G401 (cell line): ENCODE measurements around the gene TLE3. TPM values are rescaled to one million over a fixed set of nuclear protein-coding genes. Genes with fewer than 3 reads are reported as not detected.

Experiments
- DNase-seq: peaks from one replicate; pipeline ENCODE4 v3.0.0-alpha.2; 2015; ENCODE audit warnings: low spot score
- in situ Hi-C: cut with HindIII; loops from 2 replicates; pipeline ENCODE4 v1.10.0; 2016; ENCODE audit warnings: low sequenced_read_pairs, mixed read lengths
- total RNA-seq: library from RNA; depleted of rRNA; stranded (reverse); fragments of >200 nt; shearing (Covaris generic); gene quantifications from 2 replicates; pipeline ENCODE4 v1.2.3, GENCODE V29; 2014

The TLE3 gene
- total RNA-seq, 1 experiment from 2014 or later = 34.6 TPM

DNA sequence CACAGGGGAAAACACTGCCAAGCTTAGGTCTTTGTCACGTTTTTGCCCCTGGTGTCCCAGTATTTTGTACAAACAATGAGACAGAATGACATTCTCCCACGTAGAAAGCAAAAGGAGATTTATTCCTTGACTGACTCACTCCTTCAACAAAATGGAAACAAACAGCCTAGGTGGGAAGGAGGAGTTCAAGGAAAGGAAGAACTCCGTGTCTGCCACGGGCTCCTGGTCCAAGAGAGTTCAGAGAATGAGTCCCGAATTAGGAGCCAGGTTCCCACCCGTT lies 8.1 kb downstream of the TLE3 start:
- in situ Hi-C loops = no loop called here

DNA sequence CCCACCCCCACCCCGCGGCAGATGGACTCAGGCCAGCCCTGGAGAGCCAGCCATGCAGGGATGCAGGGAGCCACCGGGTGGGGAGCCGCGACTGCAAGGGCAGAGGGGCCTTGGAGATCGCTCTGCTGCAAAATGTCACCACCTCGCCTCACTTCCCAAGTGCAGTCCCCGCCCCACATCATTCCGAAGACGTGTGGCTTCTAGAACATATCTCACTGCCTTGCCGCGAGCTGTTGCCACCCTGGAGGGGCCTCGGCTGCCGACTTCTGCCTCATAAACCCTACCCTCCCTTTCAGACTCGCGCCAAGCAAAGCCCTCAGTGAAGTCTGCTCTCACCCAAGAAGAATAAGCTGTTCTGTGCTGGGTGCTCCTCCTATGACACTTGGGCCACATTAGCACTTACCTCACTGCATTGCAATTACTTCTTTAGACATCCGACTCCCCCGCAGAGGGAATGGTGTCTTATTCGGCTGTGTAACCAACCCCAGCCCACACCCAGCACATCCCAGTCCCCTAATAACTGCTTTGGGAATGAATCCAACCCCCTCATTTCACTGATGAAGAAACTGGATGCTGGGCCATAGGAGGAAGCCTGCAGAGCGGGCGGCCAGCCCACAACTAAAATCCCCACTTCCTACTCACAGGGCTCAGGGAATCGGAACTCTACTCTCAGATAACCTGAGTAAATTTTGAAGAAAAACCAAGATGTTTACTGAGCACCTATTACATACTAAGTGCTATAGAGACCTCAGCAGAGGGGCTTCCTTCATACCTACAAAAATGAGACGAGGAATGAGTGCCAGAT lies 8.6 kb downstream of the TLE3 start:
- no peak for DNase-seq

More for the DNA sequence above, 8.1 kb downstream of the TLE3 start:
- no peak for DNase-seq

DNA sequence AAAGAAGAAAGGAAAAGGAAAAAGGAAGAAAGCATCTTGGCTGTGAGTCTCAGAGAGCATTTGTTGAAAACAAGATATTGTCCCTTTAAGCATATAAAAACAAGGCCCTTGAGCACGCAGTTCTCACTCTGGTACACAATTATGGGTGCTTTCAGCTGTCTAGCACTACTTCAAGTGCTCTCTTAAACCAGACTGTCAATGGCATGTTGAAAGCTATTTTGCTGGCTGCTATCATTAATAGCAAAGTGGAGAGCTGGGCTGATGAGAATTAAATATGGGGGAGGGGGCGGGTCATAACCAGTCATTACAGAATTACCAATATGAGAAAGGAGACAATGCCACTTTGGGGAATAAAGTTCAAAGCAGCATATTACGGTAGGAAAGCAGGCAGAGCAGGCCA lies 9.3 kb downstream of the TLE3 start:
- no peak for DNase-seq
- in situ Hi-C loops = no loop called here

More for the DNA sequence above, 8.6 kb downstream of the TLE3 start:
- in situ Hi-C loops = no loop called here

DNA sequence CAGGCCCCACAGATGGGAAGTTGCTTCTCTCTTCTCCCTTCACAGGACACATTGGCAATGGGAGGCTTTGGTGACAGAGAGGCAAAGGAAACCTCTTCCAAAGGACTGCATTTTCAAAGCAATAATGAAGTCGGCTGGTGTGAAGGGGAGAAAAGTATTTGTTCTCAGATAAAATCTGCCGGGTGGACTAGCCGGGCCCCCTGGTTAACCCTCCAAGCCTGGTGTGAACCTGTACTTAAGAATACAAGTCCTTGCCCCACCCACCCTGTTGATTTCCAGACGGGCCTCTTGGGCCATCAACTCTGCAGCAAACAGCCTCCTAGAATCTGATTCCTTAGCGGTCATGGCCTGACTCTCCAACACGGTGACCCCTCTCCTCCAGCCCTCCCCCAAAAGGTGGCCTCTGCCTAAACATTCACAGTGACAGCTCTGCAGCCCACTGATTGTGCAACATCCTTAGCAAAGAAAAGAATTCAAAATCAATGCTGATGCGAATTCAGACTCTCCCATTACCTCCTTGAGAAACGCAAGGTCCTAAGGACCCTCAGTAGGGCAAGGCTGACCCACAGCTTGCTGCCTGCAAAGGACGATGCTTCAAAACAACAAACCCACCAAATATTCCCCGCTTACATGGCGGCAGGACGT lies 9.9 kb downstream of the TLE3 start:
- in situ Hi-C loops = no loop called here

DNA sequence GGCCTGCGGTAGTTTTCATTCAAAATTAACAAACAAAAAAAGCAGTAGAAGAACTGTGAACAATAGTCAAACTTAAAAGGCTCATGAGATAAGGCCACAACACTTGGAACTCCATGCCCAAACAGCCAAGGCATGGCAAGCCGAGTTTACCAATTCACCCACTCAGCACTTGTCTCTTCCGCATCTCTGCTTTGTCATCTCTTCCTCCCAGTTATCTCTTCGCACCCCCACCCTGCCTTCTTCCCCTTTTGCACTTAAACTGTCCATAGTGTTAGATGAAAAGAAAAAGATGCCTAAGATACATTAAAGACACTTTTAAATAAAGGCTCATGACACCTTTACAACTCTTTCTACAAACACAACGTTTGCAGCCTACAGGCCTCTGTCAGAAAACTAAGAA lies 11.1 kb downstream of the TLE3 start:
- in situ Hi-C loops = no loop called here
- no peak for DNase-seq

More for the DNA sequence above, 9.9 kb downstream of the TLE3 start:
- DNase-seq = no peak

DNA sequence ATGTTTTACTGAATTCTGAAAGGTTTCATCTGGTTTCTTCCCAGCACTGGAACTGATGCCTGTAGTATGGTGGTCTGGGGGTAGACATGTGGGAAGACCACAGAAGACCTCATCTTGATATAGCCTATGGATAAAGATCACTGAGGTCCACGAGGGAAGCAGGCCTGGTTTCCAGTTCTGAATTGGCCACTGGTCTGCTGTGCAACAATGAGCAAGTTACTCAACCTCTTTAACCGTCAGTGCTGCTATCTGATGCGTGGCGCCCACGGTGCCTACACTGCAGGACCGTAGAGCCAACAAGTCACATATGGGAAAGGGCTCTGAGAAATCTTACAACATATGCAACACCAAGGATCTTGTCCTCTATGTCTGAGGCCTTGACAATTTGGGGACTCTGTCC lies 13.3 kb downstream of the TLE3 start:
- in situ Hi-C loops = no loop called here
- no peak for DNase-seq

DNA sequence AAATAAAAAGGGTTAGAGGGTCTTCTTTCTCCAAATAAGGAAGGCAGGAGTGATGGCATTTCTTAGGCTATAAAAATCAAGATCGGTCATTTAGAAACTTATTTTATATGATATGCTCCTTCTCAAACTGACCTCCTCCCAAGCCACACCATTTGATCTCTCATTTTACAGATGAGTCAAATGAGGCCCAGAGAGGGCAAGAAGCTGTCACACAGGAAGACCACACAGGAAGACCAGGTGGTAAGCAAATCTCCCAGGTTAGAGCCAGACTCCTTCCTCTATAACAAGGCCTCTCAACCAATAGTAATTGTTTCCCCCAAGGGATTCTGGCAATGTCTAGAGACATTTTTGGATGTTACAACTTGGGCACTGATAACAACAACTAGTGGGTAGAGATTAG lies 13.8 kb downstream of the TLE3 start:
- DNase-seq = no peak
- in situ Hi-C loops = no loop called here

DNA sequence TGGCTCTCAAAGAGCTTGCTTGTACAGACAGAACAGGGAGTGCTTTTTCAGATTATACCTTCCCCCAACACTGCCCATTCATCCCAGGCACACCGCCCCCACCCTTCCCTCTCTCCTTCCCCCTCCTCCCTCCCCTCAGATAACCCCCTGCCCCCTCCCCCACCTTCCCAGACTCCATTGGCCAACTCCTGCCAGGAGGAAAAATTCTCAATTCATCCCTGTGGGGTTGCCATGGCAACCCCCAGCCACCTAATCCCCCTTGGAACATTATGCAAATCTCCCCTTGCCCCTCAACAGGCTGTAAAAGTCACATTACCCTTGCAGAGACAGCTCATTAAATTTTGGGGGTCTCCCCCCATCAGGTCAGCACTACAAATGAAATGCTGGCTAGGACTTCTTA lies 14.3 kb downstream of the TLE3 start:
- no peak for DNase-seq

DNA sequence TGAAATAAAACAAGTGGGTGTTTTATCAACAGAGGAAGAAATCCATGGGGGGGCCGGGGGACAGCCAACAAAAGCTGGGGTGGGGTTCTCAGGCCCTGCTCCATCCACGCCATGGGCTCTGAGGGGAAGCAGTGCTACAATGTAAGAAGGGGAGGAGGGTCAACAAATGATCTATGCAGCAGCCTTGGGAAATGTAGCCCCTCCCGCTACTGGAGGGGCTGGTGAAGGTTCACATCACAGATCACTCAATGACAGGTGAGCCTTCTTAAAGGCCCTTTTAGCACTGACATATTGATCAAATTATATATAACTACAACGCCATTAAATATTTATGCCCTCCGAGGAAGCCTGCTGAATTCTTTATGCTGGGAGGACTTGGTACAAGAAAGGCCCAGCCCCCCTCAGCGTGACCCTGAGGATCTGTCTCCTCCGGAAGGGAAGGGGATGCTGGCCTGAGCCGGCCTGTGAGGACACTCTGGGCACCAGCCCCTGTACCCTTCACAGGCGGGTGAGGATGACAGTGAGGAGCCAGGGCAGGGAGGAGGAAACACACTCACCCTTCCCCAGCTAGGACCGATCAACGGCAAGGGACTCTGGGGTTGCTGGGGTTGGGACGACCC lies 15.3 kb downstream of the TLE3 start:
- no peak for DNase-seq
- in situ Hi-C loops = no loop called here

More for the DNA sequence above, 14.3 kb downstream of the TLE3 start:
- in situ Hi-C loops = no loop called here

DNA sequence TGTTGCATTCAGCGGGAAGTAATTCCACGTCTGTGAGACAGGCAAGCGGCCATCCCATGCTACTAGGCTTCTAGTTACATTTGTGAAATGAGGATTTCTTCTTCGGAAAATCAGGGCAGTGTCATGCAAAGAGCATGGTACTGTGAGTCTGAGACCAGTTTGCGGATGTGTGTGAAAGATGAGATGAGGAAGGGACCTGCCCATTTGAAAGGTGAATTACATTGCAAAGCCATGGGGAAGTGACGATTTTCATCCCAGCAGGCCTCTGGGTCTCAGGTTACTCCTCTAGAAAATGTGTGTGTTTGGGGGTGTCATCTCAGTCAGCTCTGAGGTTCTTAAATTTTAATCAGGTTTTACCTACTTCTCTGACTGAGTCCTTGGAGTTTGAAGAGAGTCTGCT lies 16.1 kb downstream of the TLE3 start:
- DNase-seq = no peak
- in situ Hi-C loops = no loop called here

DNA sequence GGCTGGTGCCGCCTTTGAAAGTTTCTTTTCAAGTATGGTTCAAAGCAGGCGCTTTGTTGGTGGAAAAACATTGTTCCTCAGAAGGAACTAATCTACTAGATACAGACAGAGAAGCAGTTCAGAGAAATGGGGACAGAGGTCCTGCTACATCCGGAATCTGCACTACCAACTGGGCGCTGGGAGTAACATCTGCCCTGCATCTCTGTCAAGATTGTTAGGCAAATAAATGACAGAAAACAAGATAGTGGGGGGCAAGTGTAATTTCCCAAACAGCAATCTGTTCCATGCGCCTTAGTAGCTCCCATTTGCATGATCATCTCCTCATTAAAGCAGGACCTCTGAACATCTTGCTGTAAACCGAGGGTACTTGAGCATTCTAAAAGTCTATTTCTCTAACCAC lies 17.4 kb downstream of the TLE3 start:
- in situ Hi-C loops = no loop called here
- DNase-seq = no peak

DNA sequence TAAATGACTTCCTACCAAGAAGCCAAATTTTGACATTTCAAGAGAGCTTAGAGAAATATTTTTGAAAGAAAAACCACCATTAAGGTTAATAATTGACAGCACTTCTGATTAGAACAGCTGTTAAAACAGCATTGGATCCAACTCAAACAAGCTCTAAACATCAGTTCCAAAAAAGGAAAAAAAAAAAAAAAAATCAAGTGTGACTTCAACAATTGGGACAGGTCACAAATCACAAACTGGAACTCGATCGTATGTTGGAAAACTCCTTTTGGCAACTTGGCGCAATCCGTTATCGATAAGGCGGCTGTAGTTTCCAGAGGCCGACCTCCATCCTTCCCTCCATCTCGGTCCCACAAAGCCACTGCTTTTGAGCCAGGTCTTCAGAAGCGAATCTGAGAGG lies 17.8 kb downstream of the TLE3 start:
- DNase-seq = no peak
- in situ Hi-C loops = no loop called here

DNA sequence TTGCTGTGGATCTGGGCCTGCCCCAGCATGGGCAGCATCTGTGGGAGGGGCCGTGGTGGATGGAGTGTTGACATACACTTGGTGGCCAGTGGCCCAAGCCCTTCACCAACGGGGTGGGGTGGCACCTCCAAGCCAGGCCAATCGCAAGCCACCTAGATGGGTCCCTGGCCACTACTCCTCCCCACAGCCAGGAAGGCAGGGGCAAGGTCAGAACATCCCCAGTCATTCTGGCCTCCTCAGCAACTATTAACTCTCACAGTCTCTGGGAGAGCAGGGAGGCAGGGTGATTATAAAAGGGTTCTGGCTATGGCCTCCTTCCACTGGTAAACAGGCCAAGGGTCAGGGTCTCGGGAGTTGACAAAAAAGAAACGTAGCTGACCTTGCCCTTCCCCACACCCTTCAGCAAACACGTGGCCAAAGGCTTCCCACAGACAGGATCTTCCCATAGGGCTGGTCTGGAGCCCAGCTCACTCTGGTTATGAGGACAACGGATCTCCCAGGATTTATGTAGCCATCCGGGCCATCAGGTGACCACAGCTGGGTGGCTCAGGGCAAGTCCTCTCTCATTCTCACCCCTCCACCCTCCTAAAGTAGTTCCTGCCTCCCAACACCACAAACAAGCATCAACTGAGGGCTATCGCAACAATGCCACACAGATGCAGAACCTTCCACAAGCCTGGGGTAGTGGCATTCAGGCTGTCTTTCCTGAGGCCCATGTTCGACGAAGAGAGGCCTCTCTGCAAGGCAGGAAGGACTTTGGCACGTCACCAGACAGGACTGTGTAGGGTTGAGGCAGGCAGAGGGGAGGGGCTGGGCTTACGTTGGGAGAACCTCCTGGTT lies 18.9 kb downstream of the TLE3 start:
- in situ Hi-C loops = no loop called here
- no peak for DNase-seq

DNA sequence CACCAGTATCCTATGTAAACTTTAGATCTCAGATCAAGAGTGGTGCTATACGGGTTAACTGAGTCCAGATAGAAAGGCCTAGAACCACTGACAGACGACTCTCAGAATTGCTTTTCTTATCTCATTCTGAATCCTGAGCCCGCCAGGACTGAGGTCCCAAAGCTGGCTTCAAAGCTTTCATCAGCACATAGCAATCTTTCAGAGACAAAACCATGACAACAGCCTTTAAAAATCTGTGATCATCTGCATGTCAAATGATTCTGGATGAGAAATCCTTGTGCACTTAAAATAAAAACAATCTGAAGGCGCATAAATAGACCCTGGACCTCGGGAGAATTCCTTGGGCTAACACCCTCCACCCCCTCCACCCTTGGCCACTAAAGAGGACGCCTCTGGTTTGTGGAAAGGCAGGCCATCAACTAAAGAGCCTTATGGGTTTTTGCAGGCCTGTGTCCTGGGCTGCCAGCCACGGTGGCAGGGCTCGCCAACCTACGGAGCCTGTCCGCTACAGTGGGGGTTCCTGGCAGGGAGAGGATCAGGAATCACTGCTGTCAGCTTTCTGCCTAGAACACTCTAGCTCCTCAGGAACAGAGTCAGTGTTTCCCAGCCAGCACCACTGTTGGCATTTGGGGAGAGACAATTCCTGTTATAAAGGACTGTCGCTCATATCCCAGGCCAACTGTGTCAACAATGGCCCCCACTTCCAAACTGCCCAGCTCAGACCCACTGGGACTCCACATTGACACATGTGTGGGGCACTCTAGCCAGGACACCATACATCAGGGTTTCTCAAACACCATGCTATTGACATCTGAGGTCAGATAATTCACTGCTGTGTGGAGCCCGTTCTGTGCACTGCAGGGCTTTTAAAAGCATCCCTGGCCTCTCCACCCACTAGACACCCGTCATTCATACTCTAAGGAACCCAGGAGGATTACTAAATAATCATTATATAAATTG lies 20.2 kb downstream of the TLE3 start:
- DNase-seq = peak; percentile 95
- in situ Hi-C loops = no loop called here

DNA sequence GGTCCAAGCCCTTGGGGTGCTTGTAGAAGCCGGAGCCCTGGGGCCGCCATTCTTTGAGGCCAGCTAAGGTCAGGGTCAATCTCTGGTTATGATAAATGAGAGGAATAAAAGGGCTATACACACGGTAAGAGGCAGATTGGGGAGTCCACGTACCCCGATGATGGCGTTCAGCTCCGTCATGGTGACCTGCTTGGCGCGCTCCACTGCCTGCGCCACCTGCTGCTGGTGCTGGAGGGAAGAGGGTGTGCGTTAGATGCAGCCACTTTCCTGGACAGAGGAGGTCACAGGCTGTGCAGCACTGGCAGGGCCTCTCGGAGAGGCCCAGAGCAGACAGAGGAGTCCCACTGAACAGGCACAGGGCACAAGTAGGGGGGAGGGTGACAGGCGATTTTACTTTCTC lies 23.3 kb downstream of the TLE3 start:
- no peak for DNase-seq
- in situ Hi-C loops = no loop called here

DNA sequence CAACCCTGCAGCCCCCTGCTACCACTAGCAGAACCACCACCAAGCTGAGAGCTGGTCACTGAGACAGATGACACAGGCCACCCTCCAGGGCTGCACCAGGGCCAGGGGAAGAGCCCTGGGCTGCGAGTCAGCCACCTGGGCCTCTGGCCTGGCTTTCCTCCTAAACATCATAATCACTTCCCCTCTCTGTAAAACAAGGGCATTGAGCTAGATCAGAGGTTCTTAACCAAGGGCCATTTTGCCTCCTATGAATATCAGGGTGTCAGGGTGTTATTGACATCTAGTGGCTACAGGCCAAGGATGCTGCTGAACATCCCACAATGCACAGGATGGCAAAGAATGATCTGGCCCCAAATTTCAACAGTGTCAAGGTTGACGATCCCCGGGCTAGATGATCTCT lies 25.2 kb downstream of the TLE3 start:
- no peak for DNase-seq

DNA sequence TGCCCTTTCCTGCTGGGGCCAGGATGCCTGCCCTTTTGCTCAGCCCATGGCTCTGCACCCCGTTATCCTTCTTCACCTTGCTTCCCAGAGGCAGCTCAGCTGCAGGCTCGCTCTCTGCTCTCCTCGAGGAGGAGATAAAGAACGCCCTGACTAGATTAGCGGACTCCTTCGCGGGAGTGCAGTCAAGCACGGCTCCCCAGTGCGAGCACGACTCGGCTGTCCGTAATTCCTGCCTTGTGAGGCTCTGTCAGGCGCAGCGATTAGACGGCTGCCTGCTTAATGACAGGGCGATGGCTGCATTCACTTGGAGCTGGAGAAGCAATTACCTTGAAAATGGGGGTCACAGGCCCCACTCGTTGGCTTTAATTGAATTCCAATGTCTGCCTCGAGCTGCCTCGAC lies 25.9 kb downstream of the TLE3 start:
- in situ Hi-C loops = no loop called here
- no peak for DNase-seq

More for the DNA sequence above, 25.2 kb downstream of the TLE3 start:
- in situ Hi-C loops = no loop called here

DNA sequence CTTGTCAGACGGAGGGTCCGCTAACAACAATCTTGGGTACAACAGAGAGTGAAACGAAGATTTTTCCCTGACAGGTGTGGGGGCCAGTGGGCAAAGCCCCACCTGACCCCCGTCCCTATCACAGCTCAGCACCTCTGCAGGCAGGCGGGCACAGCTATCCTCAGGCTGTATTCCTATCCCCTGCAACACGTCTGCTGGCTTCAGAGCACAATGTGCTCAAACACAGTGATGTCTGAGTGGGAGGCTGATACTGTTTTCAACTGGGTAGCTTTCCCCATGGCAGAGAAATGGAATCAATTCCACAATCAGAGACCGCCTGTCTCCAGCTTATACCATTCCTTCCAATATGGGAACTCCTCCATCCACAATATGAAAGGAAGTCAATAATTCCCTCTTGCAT lies 28.0 kb downstream of the TLE3 start:
- in situ Hi-C loops = no loop called here

More for the DNA sequence above, 28.0 kb downstream of the TLE3 start:
- no peak for DNase-seq
